Vagina (tissue), 2 donors: ENCODE results near the gene SAP30BP. TPM values are rescaled to one million over a fixed set of nuclear protein-coding genes. Genes with fewer than 3 reads are reported as not detected.

Experiments
- DNase-seq, 2 donors: peaks; one replicate each; pipeline ENCODE4 v3.0.0-alpha.2; 2017; ENCODE audit errors: extremely low spot score in 2 of 2
- H3K27ac ChIP-seq: fragments of 200-600 bp; sonication (generic); one replicate; pipeline ENCODE4 v1.5.1; 2019
- H3K27me3 ChIP-seq: fragments of 200-600 bp; sonication (generic); one replicate; pipeline ENCODE4 v1.5.1; 2019
- H3K36me3 ChIP-seq, 2 donors: fragments of 200-600 bp; sonication (generic); one replicate each; pipeline ENCODE4 v1.5.1; 2017 to 2019
- H3K4me1 ChIP-seq: fragments of 200-600 bp; sonication (generic); one replicate; pipeline ENCODE4 v1.5.1; 2019
- H3K4me3 ChIP-seq, 2 donors: fragments of 200-600 bp; sonication (generic); 1 replicate in 1 of 2; 2 replicates in 1 of 2; pipeline ENCODE4 v1.5.1; 2016 to 2019
- H3K9me3 ChIP-seq: fragments of 200-600 bp; sonication (generic); one replicate; pipeline ENCODE4 v1.5.1; 2019
- CTCF ChIP-seq, 3 experiments: fragments of 450-650 bp in 2 of 3; fragments of 200-600 bp in 1 of 3; sonication (generic) in 1 of 3; IDR thresholded peaks; one replicate each; pipeline ENCODE4 v1.5.1; 2017 to 2019; ENCODE audit warnings: antibody characterized with exemption in 3 of 3, mild to moderate bottlenecking in 2 of 3, moderate library complexity in 2 of 3
- POLR2A ChIP-seq, 2 donors: fragments of 450-650 bp; IDR thresholded peaks; one replicate each; pipeline ENCODE4 v1.6.1; 2017; ENCODE audit warnings: antibody characterized with exemption in 2 of 2, mild to moderate bottlenecking in 2 of 2, moderate library complexity in 2 of 2
- POLR2AphosphoS5 ChIP-seq, 2 donors: sonication (generic); formaldehyde crosslinking; IDR thresholded peaks; one replicate each; pipeline ENCODE4 v1.9.0; 2017; ENCODE audit warnings: antibody characterized with exemption in 2 of 2, mild to moderate bottlenecking in 2 of 2, low read depth in 1 of 2; ENCODE audit not compliant: insufficient read depth in 1 of 2
- intact Hi-C: fragments of 100-400 bp; cut with DNase I; formaldehyde crosslinking; loops from one replicate; pipeline ENCODE4 v1.15.1; 2023
- total RNA-seq: library from RNA; depleted of rRNA; stranded (reverse); fragments of >200 nt; gene quantifications from one replicate; pipeline ENCODE4 v1.2.3, GENCODE V29; 2016

The SAP30BP gene
- total RNA-seq, 1 donor from 2014 or later, result 79.1 TPM

GRCh38 chr17:75622076-75622475 is 45.1 kb upstream of the SAP30BP start:
- H3K4me3 ChIP-seq, result no peak overlapping the region
- no peaks in the 10 kb centered on the region for H3K9me3 ChIP-seq
- H3K27ac ChIP-seq, result no peak overlapping the region
- intact Hi-C loops, result no loop called here
- no peaks in the 10 kb centered on the region for H3K27me3 ChIP-seq
- TF ChIP-seq POLR2AphosphoS5 (IDR thresholded peaks at IDR 0.05; ENCODE audit: insufficient read depth in 1 of 2, low read depth in 1 of 2) (no peak), CTCF (IDR thresholded peaks at IDR 0.05) (no peak), POLR2A (IDR thresholded peaks at IDR 0.05) (no peak)
- DNase-seq, result no peak
- no peaks in the 10 kb centered on the region for H3K4me1 ChIP-seq
- H3K36me3 ChIP-seq, result peaks cover 0 to 56% of the 10 kb centered on the region in 2 donors

GRCh38 chr17:75622771-75623273 is 44.3 kb upstream of the SAP30BP start:
- Histone ChIP-seq H3K27ac (no peak overlapping the region), H3K4me1 (no peaks in the 10 kb centered on the region), H3K36me3 (peaks cover 0 to 51% of the 10 kb centered on the region in 2 donors), H3K4me3 (no peak overlapping the region), H3K9me3 (no peaks in the 10 kb centered on the region), H3K27me3 (no peaks in the 10 kb centered on the region)
- no peak for DNase-seq
- intact Hi-C loops, result no loop called here
- TF ChIP-seq CTCF (IDR thresholded peaks at IDR 0.05), result no peak
- TF ChIP-seq POLR2A (IDR thresholded peaks at IDR 0.05), result no peak
- no peak for TF ChIP-seq POLR2AphosphoS5 (IDR thresholded peaks at IDR 0.05; ENCODE audit: insufficient read depth in 1 of 2, low read depth in 1 of 2)

- no peak for TF ChIP-seq POLR2AphosphoS5 (IDR thresholded peaks at IDR 0.05; ENCODE audit: insufficient read depth in 1 of 2, low read depth in 1 of 2)
- no peak for TF ChIP-seq CTCF (IDR thresholded peaks at IDR 0.05)
- TF ChIP-seq POLR2A (IDR thresholded peaks at IDR 0.05), result no peak
- H3K27ac ChIP-seq, result no peak overlapping the region
- intact Hi-C loops, result no loop called here
- no peak overlapping the region for H3K4me3 ChIP-seq
- H3K27me3 ChIP-seq, result no peaks in the 10 kb centered on the region
- H3K9me3 ChIP-seq, result no peaks in the 10 kb centered on the region
- no peaks in the 10 kb centered on the region for H3K4me1 ChIP-seq
- H3K36me3 ChIP-seq, result peaks cover 0 to 45% of the 10 kb centered on the region in 2 donors
- DNase-seq, result no peak
Measured at GRCh38 chr17:75623386-75623785, 43.8 kb upstream of the SAP30BP start.

- H3K27ac ChIP-seq, result no peak overlapping the region
- intact Hi-C loops, result no loop called here
- no peaks in the 10 kb centered on the region for H3K4me1 ChIP-seq
- H3K9me3 ChIP-seq, result no peaks in the 10 kb centered on the region
- no peak for TF ChIP-seq CTCF (IDR thresholded peaks at IDR 0.05)
- no peak for TF ChIP-seq POLR2A (IDR thresholded peaks at IDR 0.05)
- no peak for TF ChIP-seq POLR2AphosphoS5 (IDR thresholded peaks at IDR 0.05; ENCODE audit: insufficient read depth in 1 of 2, low read depth in 1 of 2)
- no peak for DNase-seq
- H3K4me3 ChIP-seq, result no peak overlapping the region
- peaks cover 0 to 39% of the 10 kb centered on the region in 2 donors for H3K36me3 ChIP-seq
- H3K27me3 ChIP-seq, result no peaks in the 10 kb centered on the region
Measured at GRCh38 chr17:75624021-75624420, 43.1 kb upstream of the SAP30BP start.

- H3K27me3 ChIP-seq, result no peaks in the 10 kb centered on the region
- H3K9me3 ChIP-seq, result no peaks in the 10 kb centered on the region
- no peak overlapping the region for H3K27ac ChIP-seq
- no peaks in the 10 kb centered on the region for H3K4me1 ChIP-seq
- no peak for TF ChIP-seq CTCF (IDR thresholded peaks at IDR 0.05)
- no peak for TF ChIP-seq POLR2A (IDR thresholded peaks at IDR 0.05)
- no peak for TF ChIP-seq POLR2AphosphoS5 (IDR thresholded peaks at IDR 0.05; ENCODE audit: insufficient read depth in 1 of 2, low read depth in 1 of 2)
- intact Hi-C loops, result no loop called here
- no peak overlapping the region for H3K4me3 ChIP-seq
- H3K36me3 ChIP-seq, result peaks cover 0 to 30% of the 10 kb centered on the region in 2 donors
- no peak for DNase-seq
Measured at GRCh38 chr17:75624714-75625345, 42.3 kb upstream of the SAP30BP start.
